NCI-H2227 treated with DMSO at 0.1 percent for 48 hours (cell line): ENCODE measurements around the gene PIEZO1.
"Not testable (repeated sequence)": the region's sequence is repeated elsewhere in the genome, so short reads cannot be mapped to it uniquely, and the experiment has no call there.

Experiments
- DNase-seq: peaks from one replicate; lab custom pipeline; 2025; lab: John Stamatoyannopoulos, UW

PIEZO1 gene

DNA sequence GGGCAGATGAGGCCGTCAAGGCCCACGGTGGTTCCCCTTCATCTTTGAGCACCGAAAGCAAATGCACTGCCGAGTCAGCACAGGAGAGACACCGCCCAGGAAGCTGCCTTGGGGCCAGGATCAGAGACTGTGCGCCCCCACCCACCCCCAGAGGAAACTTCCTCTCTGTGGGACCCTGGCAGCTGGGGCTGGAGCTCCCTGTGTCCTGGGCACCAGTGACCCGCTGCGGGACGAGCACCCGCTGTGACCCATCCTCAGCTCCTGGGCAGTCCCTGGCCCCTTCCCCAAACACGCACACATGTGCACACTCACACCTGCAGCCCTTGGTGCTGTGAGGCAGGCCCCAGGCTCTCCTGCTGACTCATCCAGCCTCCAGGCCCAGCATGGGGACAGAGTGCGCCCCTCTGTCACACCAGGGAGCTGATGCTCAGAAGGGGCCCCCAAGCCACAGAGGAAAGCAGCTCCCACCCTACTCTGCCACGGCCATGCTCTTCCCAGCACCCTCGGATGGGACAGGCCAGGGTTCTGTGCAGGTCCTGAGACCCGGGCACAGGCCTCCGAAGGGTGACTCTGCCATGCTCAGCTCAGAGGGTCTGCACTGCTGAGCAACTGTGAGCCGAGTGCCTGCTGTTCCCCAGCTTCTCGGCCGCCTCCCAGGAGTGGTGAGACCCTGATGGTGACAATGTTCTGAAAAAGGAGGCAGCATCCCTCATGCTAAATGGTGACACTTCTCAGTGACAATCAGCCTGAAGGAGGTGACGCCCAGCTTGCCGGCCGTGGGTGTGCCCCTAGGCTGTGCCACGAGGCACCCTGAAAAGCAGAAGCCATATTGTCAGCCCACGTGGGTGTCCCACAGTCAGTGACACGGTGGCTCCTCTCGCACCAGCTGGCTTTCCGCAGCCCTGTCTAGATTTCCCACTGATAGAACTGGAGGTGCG lies 3.6 kb downstream of the PIEZO1 start:
- DNase-seq = no peak

DNA sequence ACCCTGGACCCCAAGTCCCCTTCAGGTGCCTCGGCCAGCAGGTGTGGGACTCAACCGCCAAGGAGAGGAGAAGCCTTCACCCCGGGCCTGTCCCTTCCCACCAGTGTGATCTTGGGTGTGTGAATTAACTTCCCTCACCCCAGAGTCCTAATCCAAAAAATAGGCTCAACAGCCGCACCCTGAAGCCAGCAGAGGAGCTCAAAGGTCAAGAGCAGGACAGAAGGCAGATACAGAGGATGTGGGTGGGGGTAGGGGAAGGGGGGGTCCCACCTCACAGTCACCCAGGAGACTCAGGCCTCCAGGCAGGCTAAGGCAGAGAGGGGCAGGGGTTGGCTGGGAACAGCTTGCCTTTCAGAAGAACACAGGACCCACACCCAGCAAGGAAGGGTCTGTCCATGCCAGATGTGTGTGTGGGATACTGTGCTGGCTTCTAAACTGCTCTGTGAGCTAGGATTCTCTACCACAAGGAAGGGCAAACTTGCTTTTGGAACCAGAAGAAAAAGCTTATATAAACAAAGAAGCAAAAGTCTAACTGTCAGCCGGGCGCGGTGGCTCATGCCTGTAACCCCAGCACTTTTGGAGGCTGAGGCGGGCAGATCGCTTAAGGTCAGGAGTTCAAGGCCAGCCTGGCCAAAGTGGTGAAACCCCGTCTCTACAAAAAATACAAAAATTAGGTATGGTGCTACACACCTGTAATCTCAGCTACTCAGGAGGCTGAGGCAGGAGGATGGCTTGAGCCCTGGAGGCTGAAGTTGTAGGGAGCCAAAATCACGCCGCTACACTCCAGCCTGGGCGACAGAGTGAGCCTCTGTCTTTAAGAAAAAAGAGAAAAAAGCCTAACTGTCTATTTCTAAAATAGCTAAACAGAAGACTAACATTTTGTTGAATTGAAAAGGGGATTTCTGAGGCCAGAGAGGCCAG lies 4.6 kb downstream of the PIEZO1 start:
- DNase-seq = no peak

DNA sequence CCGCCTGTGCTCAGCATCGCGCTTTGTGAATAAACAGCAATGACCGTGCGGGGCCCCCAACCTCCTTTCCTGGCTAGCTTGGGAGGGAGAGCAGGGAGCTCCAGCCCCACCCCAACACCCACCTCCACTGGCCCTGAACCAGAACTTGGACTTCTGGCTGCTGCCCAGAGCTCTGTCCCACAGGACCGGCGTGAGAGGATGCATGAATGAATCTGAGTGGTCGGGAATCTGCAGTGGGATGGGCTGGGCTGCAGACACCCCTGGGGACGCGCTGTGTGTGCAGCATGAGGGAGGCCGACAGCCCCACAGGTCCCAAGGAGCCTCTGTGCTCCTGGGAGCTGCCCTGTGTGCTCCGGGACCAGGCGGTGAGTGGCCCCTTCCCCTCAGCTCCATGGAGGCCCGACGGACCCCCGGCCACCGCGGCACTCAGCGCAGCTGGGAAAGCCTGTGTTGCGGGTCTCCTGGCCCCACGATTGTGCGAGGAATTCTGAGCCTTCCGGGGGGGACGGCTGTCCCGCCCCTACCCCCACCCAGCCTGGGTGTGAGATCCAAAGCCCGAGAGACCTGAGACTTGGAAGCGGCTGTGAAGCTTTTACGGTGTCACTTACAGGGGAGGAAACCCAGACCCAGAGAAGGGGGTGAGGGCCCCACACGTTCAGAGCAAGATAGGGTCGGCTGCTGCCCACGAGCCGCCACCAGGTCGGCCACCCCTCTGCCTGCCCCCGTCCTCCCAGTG lies 5.4 kb downstream of the PIEZO1 start:
- no peak for DNase-seq

DNA sequence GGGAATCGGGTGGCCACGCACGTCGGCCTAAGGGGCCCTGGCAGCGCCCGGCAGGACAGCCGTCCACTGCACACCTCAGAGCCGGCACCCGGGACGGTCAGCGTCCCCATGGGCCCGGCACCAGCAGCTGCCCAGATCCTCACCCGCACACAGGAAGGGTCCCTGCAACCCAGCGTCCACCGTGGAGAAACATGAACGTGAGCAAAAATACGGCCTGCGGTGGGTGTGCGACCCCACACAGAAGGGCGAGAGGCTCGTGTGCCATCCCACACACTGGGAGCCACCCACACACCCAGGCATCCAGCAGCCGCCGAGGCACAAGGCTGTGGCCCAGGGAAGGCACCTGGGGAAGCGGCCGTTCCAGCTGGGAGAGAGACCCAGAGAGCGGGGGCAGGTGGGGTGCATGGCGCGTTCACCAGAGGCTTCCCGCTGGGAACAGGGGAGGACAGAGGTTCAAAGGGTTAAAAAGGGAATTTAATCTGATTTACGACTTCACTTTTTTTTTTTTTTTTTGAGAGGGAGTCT lies 6.4 kb downstream of the PIEZO1 start:
- DNase-seq = no peak

DNA sequence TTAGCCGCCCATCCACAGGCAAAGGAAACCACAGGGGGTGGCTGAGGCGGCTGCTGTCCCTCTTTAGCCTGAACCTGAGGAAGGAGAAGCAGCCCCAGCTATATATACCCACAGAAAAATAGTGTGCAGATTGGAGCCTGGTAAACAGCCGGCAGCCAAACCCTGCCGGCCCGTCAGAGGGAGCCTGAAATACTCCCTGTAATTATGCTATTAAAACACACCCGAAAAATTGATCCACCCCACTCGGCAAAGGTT lies 6.8 kb downstream of the PIEZO1 start:
- DNase-seq = no peak

DNA sequence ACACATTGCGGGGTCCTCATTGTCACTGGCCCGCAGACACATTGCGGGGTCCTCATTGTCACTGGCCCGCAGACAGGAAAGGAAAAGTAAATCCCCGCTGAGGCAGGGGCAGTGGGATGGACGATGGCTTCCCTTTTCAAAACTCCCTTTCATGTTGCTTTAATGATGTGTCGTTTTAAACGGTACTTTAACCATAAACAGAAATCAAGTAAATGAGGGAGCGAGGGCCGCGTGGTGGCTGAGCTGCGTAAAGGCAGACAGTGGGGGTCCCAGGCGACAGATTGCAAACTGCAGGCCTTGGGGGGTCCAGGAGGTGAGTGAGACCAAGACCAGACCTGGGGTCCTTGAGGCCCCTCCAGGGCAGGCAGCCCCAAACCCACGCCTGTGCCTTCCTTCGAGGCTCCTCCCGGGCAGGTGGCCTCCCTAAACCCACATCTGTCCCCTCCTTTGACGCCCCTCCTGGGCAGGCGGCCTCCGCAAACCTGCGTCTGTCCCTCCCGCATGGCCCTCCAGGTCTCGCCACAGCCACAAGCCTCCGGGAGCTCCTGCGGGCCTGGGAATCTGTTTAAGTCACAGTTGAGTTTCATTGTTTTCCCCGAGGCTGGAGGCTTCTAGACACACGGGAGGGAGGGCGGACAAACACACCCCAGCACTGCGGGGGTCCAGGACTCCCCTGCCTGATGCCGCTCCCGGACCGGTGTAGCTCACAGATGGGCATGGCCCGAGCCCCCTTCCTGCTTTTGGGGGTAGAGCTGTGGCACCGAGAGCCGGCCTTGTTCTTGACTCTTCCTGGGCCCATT lies 7.3 kb downstream of the PIEZO1 start:
- no peak for DNase-seq

DNA sequence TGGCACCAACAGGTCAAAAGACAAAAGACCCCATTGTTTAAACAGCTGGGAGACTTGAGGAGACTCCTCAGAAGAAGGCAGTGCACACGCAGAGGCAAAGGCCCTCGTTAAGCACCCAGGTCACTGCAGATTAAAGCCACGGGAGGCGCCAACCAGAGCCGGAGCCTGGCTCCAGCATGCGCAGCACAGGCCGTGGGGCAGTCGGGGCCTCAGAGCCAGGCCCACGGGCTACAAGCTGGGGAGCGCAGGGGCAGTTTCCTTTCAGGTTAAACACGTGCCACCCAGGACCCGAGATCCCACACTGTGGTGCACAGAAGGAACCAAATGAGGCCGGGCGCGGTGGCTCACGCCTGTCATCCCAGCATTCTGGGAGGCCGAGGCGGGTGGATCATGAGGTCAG lies 9.2 kb downstream of the PIEZO1 start:
- DNase-seq = no peak

DNA sequence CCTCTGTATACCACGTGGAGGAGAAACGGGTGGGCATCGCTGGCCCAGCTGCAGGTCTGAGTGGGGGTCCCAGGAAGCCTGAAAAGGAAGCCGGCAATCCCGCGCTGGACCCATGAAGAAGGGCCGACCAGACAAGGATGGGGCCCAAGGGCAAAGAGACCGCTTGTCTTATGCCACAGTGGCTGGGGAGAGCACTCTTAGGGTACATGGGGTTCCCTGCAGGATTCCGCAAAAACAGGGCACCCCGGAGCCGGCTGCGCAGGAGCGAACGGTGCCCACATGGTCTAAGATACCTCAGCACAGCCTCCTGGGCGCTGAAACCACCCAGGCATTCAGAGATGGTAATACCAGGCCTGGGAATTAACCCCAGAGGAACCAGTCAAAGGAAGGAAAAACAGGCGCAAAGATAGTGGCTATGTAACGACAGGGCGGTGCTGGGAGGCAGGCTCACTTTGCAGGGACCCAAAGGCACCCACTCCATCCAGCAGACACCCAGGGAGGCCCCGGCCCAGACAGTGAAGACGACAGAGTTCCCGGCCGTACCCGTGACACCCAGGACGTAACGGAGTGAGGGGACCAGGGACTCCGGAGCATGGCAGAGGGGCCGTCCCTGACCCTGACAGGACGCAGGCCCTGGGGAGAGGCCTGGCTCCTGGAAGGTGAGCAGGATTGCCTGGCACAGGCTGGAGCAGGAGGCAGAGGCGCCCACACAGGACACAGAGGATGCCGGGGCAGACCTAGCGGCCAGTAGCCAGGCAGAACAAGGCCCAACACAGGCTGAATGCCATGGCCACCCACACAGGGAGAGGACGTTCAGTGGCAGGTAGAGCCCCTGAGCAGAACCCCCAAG lies 10.3 kb downstream of the PIEZO1 start:
- DNase-seq = no peak

DNA sequence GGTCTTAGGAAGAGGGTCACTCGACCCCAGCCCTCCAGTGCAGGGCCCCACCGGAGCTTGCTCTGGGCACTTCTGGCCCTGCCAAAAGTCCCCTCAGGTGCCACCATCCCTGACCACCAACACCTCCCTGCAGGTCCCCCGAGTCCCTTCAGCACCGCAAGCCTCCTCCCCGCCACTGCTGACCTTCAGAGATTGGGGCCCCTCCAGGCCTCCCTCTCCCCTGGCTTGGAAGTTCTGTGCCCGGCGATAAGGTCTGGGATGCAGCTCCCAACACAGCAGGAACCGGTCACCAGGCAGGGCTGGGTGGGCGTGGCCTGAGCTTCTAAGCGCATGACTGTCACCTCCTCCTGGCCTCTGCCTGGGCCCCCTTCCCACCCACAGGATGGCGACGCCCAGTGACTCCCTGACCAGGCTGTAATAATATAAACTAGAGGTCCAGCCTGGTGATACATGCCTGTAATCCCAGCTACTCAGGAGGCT lies 11.2 kb downstream of the PIEZO1 start:
- no peak for DNase-seq

DNA sequence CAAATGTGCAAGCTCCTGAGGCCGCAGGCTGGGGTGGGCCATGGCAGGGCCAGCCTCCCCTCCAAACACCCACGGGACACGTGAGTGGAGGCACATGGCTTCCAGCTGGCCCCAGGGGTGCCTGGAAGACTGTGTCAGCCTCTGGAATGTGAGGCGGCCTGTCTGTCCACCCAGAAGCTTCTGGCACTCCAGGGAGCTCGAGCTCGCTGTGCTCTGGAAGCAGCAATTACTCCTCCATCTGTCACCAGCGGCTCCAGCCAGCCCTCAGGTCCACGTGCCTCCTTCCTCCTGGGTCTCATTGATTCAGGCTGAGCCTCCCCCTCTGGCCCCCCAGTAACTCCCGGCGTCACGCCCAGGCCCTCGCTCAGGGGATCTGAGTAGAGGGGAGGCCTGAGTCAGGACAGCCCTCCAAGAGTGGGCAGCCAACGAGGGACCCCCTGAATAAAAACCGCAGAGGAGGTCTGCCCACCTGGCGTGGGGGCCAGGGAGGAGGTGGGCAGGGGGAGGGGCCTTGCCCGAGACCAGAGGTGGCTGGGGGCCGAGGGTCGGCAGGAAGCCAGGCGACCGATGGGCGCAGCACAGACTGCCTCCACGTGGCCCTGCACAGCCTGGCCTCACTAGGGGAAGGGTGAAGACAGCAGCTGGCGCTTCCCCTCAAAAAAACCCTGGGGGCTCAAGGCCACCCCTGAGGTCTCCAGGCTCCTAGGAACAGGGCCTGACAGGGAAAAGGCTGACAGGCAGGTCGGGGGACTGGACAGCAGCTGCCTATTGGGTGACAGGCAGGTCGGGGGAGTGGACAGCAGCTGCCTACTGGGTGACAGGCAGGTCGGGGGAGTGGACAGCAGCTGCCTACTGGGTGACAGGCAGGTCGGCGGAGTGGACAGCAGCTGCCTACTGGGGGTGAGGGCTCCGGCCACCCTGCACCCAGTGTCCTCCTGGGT lies 11.9 kb downstream of the PIEZO1 start:
- no peak for DNase-seq

DNA sequence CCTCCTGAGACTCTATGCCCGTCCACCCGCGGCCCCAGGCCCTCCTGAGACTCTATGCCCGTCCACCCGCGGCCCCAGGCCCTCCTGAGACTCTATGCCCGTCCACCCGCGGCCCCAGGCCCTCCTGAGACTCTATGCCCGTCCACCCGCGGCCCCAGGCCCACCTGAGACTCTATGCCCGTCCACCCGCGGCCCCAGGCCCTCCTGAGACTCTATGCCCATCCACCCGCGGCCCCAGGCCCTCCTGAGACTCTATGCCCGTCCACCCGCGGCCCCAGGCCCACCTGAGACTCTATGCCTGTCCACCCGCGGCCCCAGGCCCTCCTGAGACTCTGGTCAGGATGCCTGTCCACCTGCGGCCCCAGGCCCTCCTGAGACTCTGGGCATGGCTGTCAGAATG lies 13.2 kb downstream of the PIEZO1 start:
- not testable (repeated sequence) for DNase-seq

DNA sequence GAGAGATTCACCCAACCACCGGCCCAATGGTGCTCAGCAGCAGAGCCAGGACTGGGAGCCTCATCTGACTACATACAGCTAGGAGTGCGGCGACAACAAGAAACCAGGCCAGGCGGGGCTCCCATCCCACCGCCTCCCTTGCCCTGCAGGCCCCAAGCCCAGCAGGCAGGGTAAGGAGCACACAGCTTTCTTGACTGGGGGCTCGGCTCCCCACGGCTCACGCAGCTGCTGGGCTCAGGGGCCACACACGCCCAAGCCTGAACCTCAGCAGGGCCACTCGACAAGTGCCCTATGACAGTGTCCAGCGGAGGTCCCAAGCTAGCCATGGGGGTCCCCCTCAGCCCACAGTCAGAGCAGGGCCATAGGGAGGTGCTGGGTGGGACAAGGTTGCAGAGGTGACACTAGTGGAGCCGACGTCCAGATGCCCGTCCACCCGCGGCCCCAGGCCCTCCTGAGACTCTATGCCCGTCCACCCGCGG lies 13.7 kb downstream of the PIEZO1 start:
- no peak for DNase-seq

DNA sequence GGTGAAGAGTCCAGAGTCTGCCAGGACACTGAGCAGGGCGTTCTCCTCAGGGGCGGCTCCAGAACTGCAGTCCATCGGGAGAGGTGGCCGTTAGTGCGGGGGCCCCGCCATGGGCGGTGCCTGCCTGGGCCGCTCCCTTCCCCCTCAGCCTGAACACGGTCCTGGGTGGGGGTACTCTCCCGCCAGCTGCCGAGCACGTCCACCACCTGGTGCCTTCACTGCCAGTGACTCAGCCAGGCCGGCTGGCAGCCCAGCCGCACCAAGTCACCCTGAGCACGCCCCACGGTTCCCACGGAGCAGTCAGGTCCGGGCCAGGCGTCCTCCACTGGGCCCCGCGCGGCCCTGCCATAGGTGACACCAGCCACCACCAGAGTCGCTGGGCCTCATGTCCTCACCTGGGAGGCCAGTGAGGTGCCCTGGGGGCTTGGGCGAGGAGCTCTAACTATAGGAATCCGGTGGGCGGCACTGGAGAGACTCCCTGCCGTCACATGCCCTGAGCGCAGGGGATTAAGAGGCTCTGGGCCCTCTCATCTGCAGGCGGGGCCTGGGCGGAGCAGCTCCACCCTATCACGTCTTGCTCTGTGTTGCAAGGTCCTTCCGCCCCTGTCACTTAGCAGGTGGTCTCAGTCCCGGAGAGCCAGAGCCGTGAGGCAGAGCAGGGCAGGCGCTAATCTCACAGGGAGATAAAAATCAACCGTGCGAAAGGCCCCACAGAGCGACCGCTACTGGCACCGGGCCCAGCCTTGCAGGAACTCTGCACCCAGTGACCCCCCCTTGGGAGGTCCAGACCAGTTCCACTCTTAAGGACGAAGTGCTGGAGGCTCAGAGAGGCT lies 14.3 kb downstream of the PIEZO1 start:
- no peak for DNase-seq

DNA sequence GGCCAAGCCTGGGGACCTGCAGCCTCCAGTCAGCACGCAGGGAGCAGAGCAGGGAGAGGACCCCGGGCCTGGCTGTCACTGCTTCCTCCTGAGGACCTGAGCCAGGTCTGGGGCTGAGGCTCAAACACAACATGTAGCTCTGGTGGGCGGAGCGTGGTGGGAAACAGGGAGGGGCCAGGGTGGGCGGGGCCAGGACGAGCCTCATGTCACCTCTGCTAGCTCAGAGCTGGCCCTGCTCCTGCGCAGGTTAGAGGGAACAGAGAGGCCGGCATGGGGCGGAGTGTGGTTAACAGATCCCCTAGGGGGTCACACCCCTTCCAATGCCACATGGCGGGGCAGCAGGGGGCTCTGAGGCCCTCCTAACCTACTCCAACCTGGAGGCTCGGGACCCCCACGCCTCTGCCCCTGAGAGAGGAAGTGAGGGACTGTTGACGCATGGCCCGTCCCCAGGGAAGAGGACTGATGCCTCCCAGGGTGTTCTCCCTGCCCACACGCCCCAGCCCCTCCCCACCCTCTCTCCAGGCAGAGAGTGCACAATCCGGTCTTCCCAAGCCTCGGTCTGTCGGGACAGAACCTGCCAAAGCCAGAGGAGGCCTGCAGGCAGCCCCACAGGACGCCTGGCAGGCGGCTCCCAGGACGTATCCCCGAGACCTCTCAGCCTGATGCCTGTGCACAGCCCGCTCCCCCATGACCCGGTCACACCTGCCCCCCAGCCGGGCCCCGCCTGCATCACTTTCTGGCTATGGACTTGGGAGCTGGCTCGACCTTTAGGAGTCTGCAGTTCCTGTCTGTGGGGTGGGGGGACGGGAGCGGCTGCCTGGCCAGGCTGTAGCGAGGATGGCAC lies 15.2 kb downstream of the PIEZO1 start:
- DNase-seq = no peak

DNA sequence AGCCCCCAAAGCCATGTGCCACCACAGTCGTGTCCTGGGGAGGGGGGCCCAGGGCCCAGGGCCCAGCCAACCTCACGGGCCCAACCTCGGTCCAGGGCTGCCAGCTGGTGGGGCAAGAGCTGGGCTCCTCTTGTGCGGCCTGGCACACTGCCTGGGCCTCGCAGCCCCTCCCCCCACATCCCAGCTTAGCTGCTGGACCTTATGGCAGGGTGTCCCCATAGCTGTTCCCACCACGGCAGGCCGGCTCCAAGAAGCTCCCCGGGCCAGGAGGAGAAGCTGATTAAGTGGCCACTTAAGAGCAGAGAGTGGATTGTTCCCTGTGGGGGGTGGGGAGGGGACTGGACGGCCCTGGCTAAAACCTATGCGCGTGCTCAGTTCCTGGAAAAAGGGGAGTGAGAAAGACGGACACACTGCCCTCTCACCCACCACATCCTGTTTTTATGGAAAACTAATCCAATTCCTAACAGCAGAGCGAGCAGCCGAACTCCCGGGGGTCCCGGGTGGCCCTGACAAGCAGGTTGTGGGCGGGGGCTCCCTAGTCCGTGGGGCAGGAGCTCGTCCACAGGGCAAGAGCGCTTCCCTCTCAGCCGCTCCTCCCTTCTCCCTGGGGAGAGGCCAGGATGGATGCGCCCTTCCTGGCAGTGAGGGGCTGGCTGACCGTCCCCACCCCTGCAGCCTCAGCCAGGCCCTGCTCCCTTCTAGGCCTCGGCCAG lies 16.8 kb downstream of the PIEZO1 start:
- DNase-seq = peak; percentile 54

DNA sequence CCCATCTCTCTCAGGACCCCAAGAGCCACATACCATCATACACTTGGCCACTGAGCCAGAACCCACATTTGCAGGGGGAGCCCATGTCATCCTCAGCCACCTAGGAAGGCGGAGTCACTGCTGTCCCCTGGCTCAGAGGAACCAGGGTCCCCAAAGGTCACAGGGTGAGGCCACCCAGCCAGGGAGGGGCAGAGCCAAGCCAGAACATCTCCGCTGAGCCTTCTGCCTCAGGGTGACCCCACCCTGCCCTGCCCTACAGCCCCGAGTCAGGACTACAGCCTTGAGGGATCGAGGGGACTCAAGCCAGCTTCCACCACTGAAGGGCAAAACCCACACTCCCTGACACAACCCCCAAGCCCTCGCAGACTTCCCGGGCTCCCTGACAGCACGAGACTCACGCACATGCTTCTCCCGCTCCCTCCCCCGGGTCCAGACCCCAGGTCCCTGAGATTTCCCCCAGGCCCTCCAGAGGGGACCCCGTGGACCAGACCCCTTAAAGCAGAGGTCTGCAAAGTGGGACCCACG lies 17.4 kb downstream of the PIEZO1 start:
- no peak for DNase-seq
